Coronary artery (tissue), 2 donors: ENCODE results near the gene BMP2K.

Experiments used
- DNase-seq: peaks from one replicate; pipeline ENCODE4 v3.0.0-alpha.2; 2017; ENCODE audit warnings: low spot score
- H3K27ac ChIP-seq, 2 donors: fragments of 200-600 bp; sonication (generic); one replicate each; pipeline ENCODE4 v1.5.1; 2016 to 2019
- H3K4me3 ChIP-seq: fragments of 200-600 bp; sonication (generic); 2 replicates; pipeline ENCODE4 v1.5.1; 2016; ENCODE audit warnings: mild to moderate bottlenecking, moderate library complexity
- CTCF ChIP-seq: fragments of 200-600 bp; sonication (generic); IDR thresholded peaks from one replicate; pipeline ENCODE4 v1.5.1; 2019; ENCODE audit warnings: antibody characterized with exemption

Gene BMP2K

GRCh38 chr4:78953769-78954666 is 177.9 kb downstream of the BMP2K start:
- no peak for TF ChIP-seq CTCF
- DNase-seq, result no peak

GRCh38 chr4:78956975-78957374 is 180.8 kb downstream of the BMP2K start:
- no peak for DNase-seq
- Histone ChIP-seq H3K4me3 (no peak overlapping the region), H3K27ac (no peak overlapping the region)
- TF ChIP-seq CTCF, result no peak

More at GRCh38 chr4:78953769-78954666, 177.9 kb downstream of the BMP2K start:
- Histone ChIP-seq H3K27ac (no peak overlapping the region), H3K4me3 (no peak overlapping the region)

GRCh38 chr4:78960926-78961325 is 184.8 kb downstream of the BMP2K start:
- no peak overlapping the region for H3K4me3 ChIP-seq
- H3K27ac ChIP-seq, result no peak overlapping the region
- no peak for TF ChIP-seq CTCF
- DNase-seq, result no peak
